IPS-18c (cell line): Measurements from ENCODE around the gene CCL23.

Experiments
- H3K4me3 ChIP-seq: 2 replicates; pipeline ENCODE4 v1.7.0; 2013; ENCODE audit warnings: low read depth, mild to moderate bottlenecking, low read length, moderate library complexity; ENCODE audit not compliant: insufficient read depth
- H3K9me3 ChIP-seq: one replicate; pipeline ENCODE4 v1.6.1; 2013; ENCODE audit warnings: mild to moderate bottlenecking, low read length, moderate library complexity; ENCODE audit not compliant: control insufficient read depth, insufficient read depth

The CCL23 gene

GRCh38 chr17:35981908-35982330 is 35.9 kb downstream of the CCL23 start:
- no peak overlapping the region for H3K4me3 ChIP-seq
- H3K9me3 ChIP-seq = no peaks in the 10 kb centered on the region

GRCh38 chr17:35981246-35981645 is 36.5 kb downstream of the CCL23 start, which contains the start of gene CCL16:
CCL16 (minus strand) TSS chr17:35981497; CDS start chr17:35981420, 77 bp downstream.
- H3K4me3 ChIP-seq = no peak within 1 kb of the TSS
- H3K9me3 ChIP-seq = no peaks in the 10 kb centered on the region

GRCh38 chr17:35978346-35978745 is 39.4 kb downstream of the CCL23 start:
- no peaks in the 10 kb centered on the region for H3K9me3 ChIP-seq
- no peak overlapping the region for H3K4me3 ChIP-seq

- no peaks in the 10 kb centered on the region for H3K9me3 ChIP-seq
- no peak overlapping the region for H3K4me3 ChIP-seq
Observed at GRCh38 chr17:35977509-35977908, 40.3 kb downstream of the CCL23 start.

GRCh38 chr17:35973333-35974260 is 44.2 kb downstream of the CCL23 start:
- no peak overlapping the region for H3K4me3 ChIP-seq

GRCh38 chr17:35972945-35973332 is 44.8 kb downstream of the CCL23 start:
- H3K9me3 ChIP-seq = no peaks in the 10 kb centered on the region
- no peak overlapping the region for H3K4me3 ChIP-seq

More at GRCh38 chr17:35973333-35974260, 44.2 kb downstream of the CCL23 start:
- H3K9me3 ChIP-seq = no peaks in the 10 kb centered on the region

- Histone ChIP-seq H3K4me3 (no peak overlapping the region), H3K9me3 (no peaks in the 10 kb centered on the region)
Observed at GRCh38 chr17:35972535-35972934, 45.2 kb downstream of the CCL23 start.

GRCh38 chr17:35972066-35972465 is 45.7 kb downstream of the CCL23 start:
- Histone ChIP-seq H3K4me3 (no peak overlapping the region), H3K9me3 (no peaks in the 10 kb centered on the region)

GRCh38 chr17:35969558-35970380 is 48.0 kb downstream of the CCL23 start:
- no peaks in the 10 kb centered on the region for H3K9me3 ChIP-seq
- no peak overlapping the region for H3K4me3 ChIP-seq

GRCh38 chr17:35968520-35969054 is 49.2 kb downstream of the CCL23 start:
- no peak overlapping the region for H3K4me3 ChIP-seq
- no peaks in the 10 kb centered on the region for H3K9me3 ChIP-seq

GRCh38 chr17:35965272-35965671 is 52.5 kb downstream of the CCL23 start:
- H3K9me3 ChIP-seq = no peaks in the 10 kb centered on the region
- H3K4me3 ChIP-seq = no peak overlapping the region

- Histone ChIP-seq H3K9me3 (no peaks in the 10 kb centered on the region), H3K4me3 (no peak overlapping the region)
Observed at GRCh38 chr17:35963663-35964062, 54.1 kb downstream of the CCL23 start.
